H54 (cell line): ENCODE measurements around the gene ARHGEF11.

Source experiments
- DNase-seq: peaks from one replicate; pipeline ENCODE4 v3.0.0; 2011; ENCODE audit warnings: low spot score, mixed read lengths; ENCODE audit not compliant: insufficient read length
- FAIRE-seq: peaks from 3 replicates; lab custom pipeline; 2011; peaks lifted over from hg19 to GRCh38; lab: Jason Lieb, UNC
- POLR2A ChIP-seq: IDR thresholded peaks from 2 replicates; pipeline ENCODE4 v1.6.1; 2011; ENCODE audit warnings: low read depth, mild to moderate bottlenecking, low read length

Gene ARHGEF11

DNA sequence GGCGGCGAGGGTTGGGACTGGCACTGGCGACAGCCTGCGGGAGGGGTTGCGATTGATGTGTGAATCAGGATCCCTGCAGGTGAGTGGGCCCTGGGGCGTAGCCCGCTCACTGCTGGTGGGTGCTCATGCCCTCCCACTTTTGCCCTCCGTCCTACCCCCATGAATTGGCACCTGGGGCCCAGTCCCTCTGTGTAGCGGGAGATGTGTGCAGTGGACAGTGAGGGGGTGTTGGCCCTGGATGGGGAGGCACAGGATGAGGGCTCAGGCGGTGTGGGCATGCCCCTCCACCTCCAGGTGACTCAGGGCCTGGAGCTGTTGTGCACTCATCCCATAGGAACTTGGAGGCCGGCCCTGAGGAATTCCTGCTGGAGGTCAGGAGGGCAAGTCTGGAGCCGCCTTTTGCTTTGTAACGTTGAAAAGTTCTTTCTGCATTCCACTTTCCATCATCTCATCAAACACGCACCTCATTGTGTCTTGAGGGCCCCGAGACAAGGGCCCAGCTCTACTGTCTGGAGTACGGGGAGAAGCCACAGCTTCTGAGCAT, 149.0 kb downstream of the ARHGEF11 start:
- DNase-seq = peak; percentile 98
- no peak for FAIRE-seq
- no peak; the same call in 1 of the 2 replicates for TF ChIP-seq POLR2A

DNA sequence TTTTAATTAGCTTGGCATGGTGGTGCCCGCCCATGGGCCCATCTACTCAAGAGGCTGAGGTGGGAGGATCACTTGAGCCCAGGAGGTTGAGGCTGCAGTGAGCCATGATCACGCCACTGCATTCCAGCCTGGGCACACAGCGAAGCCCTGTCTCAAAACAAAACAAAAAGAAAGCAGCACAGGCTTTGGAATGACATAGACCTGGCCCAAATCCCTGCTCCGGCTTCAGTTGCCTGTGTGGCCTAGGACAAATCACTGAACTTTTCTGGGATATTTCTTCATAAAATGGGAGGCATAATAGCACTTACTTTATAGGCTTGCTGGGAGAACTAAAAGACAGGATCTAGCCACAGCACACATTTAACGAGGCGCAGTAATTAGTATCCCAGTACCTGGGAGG, 149.6 kb downstream of the ARHGEF11 start:
- no peak for FAIRE-seq
- TF ChIP-seq POLR2A = no peak
- DNase-seq = no peak

DNA sequence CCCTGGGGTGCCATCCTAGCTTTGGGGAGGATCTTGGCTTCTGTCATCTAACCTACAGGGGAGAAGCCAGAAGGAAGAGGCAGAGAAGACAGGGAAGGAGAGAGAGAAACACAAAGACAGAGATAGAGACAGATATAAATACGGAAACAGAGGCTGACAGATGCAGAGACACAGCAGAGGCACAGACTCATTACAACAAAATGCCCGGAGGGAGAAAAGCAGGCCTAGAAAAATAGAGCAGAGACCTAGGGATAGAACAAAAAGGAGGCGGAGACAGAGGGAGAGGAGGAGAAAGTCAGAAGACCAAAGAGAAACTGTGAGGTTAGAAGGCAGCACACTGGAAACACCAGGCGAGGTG, 150.1 kb downstream of the ARHGEF11 start:
- DNase-seq (no peak), FAIRE-seq (no peak)

DNA sequence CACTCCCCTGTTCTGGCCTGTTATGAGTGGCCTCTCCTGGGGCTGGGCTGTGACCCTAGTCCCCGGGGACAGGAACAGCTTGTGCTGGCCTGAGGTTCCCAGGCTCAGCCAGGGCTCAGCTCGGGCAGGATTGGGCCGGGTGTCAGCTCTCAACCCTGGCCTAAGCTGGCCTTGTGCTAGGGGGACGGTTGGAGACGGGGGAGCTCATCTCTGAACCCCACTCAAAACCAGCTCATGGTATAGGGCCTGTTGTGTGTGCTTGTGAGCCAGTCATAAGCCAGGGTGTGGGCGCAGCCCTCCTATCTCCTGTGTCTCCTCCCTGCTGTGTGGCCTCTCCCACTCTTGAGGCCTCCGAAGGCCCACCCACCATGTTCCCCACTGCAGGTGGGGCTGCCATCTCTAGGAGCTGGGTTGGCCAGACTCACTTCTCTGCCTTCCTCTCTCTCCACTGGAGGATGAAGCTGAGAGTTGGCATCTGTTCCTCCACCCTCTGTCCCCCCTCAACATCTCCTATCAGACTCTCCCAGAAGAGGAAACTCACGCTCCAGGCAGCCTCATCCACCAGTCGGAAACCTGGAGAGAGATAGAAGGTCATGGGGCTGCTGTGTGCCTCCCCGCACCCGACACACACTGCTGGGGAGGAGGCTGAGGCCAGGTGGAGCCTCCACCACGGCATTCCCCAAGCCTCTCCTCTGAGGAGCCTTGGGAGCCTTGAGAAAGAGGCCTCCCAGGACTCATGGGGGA, 150.7 kb downstream of the ARHGEF11 start:
- FAIRE-seq (no peak), DNase-seq (no peak)
- TF ChIP-seq POLR2A = no peak

More for the DNA sequence above, 150.1 kb downstream of the ARHGEF11 start:
- TF ChIP-seq POLR2A = no peak

DNA sequence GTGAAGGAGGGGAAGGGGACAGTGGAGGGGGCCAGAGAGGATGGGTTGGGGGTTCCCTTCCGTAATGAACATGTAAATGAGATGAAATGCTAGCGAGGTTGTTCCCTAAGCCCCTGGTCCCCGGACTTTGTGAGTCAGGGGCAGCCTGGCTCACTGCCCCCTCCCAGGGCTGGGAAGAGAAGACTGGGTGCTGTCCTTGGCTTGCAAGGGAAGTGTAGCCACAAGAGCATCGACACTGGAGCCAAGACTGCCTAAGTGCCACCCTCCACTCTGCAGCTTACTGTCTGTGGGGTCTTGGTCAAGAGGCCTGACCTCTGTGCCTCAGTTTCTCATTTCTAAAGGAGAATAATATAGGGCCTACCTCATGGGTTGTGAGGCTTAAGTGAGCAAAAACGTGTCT, 151.5 kb downstream of the ARHGEF11 start:
- no peak for TF ChIP-seq POLR2A
- DNase-seq = no peak
- no peak for FAIRE-seq

DNA sequence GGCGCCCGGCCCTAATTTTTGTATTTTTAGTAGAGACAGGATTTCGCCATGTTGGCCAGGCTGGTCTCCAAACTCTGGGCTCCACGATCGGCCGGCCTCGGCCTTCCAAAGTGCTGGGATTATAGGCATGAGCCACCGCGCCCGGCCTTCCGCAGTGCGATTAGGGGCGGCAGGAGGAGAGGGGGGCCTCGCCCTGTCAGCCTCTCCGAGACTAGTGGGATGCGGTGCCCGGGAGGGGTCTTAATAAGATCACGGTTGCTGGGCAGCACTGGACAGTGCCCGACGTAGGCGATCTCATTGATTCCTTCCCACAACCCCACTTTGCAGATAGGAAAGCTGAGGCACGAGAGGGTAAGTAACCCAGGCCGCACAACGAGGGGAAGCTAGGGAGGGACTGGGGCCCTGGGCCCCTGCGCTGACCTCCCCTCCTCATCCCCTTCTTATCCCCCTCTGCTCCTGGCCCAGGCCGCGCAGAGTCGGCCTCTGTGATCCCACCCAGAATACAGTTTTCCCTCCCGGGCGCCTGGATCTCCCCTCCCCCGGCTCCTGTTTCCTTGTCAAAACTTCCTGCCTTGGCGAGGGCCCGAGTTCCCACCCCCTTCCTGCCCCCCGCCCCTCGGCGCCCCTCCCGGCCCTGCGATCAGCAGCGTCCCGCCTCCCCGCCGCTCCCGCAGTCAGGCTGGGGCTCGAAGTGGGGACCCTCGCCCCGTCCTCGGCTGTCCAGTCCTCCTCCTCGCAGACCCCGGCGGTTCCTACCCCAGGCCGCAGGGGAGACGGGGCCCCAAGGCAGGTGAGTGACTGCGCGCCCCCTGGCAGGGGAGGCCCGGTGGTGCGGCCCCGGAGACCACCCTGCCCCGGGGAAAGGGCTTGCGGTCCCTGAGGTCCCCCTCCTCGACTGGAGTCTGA, 152.2 kb downstream of the ARHGEF11 start, which contains the start of gene PEAR1:
PEAR1 (plus strand) TSS at position 671 of the 906 bp plus-strand sequence. CDS start 10,209 bp downstream, outside the sequence.
- no peak for TF ChIP-seq POLR2A
- no peak for DNase-seq
- FAIRE-seq = no peak

DNA sequence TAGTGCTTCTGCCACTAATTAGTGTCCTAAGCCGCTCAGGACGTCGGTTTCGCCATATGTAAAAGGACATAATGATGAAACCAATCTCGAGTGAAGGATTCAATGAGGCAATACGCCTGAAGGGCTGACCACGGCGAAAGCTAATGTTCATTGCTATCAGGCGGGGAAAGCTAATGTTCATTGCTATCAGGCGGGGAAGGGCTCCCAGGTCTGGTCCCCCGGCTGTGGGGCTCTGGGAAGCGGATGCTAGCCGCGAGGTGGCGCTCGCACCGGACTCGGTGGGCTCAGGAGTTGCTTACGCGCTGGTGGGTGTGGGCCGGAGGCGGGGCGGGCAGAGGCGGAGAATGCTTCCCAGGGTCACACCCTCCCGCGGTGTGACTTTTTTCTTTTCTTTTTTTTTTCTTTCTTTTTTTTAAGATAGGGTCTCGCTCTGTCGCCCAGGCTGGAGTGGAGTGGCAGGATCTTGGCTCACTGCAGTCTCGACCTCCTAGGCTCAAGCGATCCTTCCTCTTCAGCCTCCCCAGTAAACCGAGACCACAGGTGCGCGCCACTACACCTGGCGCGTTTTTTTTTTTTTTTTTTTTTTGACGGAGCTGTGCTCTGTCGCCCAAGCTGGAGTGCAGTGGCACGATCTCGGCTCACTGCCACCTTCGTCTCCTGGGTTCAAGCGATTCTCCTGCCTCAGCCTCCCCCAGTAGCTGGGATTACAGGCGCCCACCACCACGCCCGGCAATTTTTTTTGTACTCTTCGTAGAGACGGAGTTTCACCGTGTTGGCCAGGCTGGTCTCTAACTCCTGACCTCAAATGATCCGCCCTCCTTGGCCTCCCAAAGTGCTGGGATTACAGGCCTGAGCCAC, 153.1 kb downstream of the ARHGEF11 start:
- TF ChIP-seq POLR2A = no peak
- peak; percentile 94 for DNase-seq
- no peak for FAIRE-seq

DNA sequence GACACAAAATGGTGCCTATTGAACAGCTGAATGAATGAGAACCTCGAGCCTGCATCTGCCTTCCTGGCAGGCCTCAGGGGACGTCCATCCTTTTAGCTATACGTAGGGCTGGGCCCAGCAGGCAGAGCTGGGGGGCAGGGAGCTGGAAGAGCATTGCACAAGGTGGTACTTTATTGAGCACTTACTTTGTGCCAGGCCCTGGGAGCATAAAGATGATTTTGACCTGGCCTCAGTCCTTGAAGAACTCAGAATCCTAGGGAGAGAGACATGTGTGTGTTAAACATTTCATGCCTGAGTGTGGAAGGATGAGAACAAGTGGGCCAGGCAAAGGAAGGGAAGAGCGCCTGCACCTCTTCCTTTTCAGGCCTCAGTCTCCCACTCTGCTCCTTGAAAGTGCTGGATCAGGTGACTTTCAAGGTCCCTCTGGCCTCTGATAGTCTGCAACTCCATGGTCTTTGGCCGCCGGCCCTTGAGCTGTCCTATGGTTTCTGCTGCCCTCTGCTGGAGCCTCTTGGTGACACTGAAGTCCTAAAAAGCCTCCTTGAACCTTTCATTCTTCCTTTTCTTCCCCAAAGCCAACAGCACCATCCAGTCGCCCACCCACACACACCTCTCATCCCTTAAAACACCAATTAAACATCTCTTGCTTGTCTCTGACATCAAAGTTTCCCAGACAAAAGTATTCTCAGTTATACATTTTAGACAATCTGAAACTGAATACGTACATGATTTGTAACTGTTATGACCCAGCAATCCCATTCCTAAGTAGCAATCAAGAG, 155.6 kb downstream of the ARHGEF11 start:
- DNase-seq (peak; percentile 74), FAIRE-seq (peak; percentile 30)
- no peak for TF ChIP-seq POLR2A

DNA sequence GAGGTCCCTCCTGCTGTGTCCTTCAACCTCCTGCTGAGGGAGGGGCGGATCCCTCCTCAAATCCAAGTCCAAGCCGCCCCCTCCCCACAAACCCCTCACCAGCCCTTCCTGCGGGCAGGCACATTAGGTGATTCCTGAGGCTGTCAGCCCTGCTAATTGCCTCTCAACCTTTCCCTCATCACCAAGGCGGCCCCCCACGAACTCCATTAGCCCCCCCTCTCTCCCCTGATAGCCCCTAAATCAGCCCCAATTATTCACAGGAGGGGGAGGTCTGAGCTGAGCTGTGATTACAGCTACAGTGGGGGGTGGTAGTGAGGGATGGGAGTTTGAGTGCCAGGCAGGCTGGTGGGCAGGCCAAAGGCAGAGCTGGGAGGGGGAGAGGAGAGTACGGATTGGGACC, 157.8 kb downstream of the ARHGEF11 start:
- FAIRE-seq (no peak), DNase-seq (no peak)

DNA sequence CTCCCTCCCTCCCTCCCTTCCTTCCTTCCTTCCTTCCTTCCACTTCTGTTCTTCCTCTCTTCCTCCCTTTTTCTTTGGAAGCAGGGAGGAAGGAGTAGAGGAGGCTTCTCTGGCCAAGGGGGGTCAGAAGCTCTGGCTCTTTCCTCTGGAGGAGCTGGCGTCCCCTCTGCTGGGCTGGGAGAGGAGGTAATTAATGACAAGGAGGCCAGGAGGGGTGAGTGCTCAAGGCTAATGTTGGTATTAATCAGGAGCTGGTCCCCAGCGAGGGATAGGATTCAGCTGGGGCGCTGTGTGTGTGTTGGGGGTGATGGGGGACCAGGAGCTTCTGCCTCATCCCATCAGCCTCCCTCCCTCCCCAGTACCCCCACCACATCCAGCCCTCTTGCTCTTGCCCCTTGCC, 158.2 kb downstream of the ARHGEF11 start:
- DNase-seq (no peak), FAIRE-seq (no peak)
- TF ChIP-seq POLR2A = no peak

More for the DNA sequence above, 157.8 kb downstream of the ARHGEF11 start:
- TF ChIP-seq POLR2A = no peak

DNA sequence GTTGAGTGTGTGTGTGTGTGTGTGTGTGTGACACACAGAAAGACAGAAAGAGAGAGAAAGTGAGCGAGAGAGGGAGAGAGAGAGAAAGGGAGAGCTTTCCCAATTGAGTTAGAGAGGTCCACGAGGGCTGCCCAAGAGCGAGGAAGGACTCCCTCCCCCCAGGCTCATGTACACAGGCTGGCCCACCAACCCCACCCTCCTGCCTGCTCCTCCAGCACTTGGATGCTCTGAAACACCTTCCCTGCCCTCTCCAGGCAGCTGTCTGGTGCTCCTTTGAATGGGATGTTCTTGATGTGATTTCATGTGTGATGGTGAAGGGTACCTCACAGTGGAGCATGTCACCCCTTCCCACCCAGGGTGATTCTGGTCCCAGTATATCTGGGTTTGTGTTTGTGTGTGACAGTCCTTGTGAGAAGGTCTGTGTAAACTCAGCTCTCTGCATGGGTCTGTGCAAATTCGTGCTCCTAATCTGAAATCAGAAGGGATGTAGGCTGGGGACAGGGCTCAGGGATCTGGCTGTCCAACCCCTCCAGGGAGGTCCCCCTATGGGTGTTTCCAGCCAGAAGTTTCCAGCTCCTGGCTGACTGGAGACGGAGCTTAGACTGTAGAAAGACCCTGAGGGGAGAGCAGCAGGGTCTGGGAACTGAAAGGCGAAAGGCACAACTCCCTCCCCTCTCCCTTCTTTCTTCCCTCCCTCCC, 158.8 kb downstream of the ARHGEF11 start:
- TF ChIP-seq POLR2A = no peak
- DNase-seq (no peak), FAIRE-seq (no peak)

DNA sequence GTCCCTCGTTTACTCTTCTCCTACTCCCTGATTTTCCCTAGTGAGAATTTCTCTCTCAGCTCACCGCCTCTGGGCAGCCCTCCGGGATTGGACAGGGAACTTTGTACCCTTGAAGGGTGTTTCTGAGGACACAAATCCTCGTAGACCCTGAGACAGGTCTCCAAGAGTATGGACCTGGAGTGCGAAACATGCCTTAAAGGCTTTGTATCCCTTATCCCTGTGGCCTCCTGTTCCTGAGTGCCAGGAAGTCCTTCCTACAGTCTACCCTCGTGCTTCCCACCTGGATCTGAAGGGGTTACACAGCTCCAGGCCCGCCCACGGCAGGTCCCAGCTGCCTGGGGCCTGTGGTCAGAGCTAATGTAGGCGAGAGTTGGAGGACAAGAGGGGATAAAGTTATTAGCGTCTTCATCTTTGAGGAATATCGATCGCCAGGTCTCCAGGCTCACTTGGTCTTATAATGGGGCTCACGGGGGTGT, 159.6 kb downstream of the ARHGEF11 start:
- no peak for TF ChIP-seq POLR2A
- FAIRE-seq (no peak), DNase-seq (no peak)
